Measurements from ENCODE around the gene TEX26. TPM values are rescaled to one million over a fixed set of nuclear protein-coding genes. Genes with fewer than 3 reads are reported as not detected.

The TEX26 gene
- total RNA-seq, 4 donors from 2014 or later: 0.27 TPM; not detected in 3

GRCh38 chr13:30916991-30917390 lies 15.5 kb upstream of the TEX26 start:
- TF ChIP-seq POLR2A (IDR thresholded peaks at IDR 0.05): no peak
- TF ChIP-seq CTCF (IDR thresholded peaks at IDR 0.05): no peak
- intact Hi-C loops (cut with DNase I): no loop called here
- H3K4me1 ChIP-seq: no peaks in the 10 kb centered on the region
- WGBS, 2 donors: 73 to 86% methylated on average over 6 of the region's 6 CpGs
- H3K9me3 ChIP-seq: no peaks in the 10 kb centered on the region
- H3K27me3 ChIP-seq: no peaks in the 10 kb centered on the region
- H3K4me3 ChIP-seq (replicated peaks in 1 of 3): no peak overlapping the region
- no peak overlapping the region for H3K27ac ChIP-seq
- no peak for DNase-seq
- no peaks in the 10 kb centered on the region for H3K36me3 ChIP-seq

GRCh38 chr13:30918662-30919405 lies 13.6 kb upstream of the TEX26 start:
- Histone ChIP-seq H3K4me1 (no peaks in the 10 kb centered on the region), H3K36me3 (no peaks in the 10 kb centered on the region), H3K4me3 (replicated peaks in 1 of 3) (no peak overlapping the region), H3K9me3 (no peaks in the 10 kb centered on the region), H3K27ac (no peak overlapping the region), H3K27me3 (no peaks in the 10 kb centered on the region)
- no peak for DNase-seq
- TF ChIP-seq CTCF (IDR thresholded peaks at IDR 0.05): no peak
- TF ChIP-seq POLR2A (IDR thresholded peaks at IDR 0.05): no peak
- intact Hi-C loops (cut with DNase I): no loop called here
- 80 to 82% methylated on average over 6 of the region's 6 CpGs for WGBS, 2 donors

- Histone ChIP-seq H3K27ac (no peak overlapping the region), H3K9me3 (no peaks in the 10 kb centered on the region), H3K27me3 (no peaks in the 10 kb centered on the region), H3K4me3 (replicated peaks in 1 of 3) (no peak overlapping the region), H3K4me1 (no peaks in the 10 kb centered on the region), H3K36me3 (no peaks in the 10 kb centered on the region)
- TF ChIP-seq POLR2A (IDR thresholded peaks at IDR 0.05): no peak
- TF ChIP-seq CTCF (IDR thresholded peaks at IDR 0.05): no peak
- intact Hi-C loops (cut with DNase I): no loop called here
- no peak for DNase-seq
- WGBS, 2 donors: 92 to 94% methylated on average over 5 of the region's 5 CpGs
Measured at GRCh38 chr13:30920162-30920909, 12.1 kb upstream of the TEX26 start.

- Histone ChIP-seq H3K27me3 (no peaks in the 10 kb centered on the region), H3K4me3 (replicated peaks in 1 of 3) (no peak overlapping the region), H3K27ac (no peak overlapping the region), H3K9me3 (no peaks in the 10 kb centered on the region), H3K4me1 (no peaks in the 10 kb centered on the region), H3K36me3 (no peaks in the 10 kb centered on the region)
- intact Hi-C loops (cut with DNase I): no loop called here
- 92 to 100% methylated on average over 1 of the region's 1 CpG for WGBS, 2 donors
- TF ChIP-seq POLR2A (IDR thresholded peaks at IDR 0.05) (no peak), CTCF (IDR thresholded peaks at IDR 0.05) (no peak)
- DNase-seq: no peak
Measured at GRCh38 chr13:30923418-30923817, 9.0 kb upstream of the TEX26 start.

- Histone ChIP-seq H3K36me3 (no peaks in the 10 kb centered on the region), H3K4me3 (replicated peaks in 1 of 3) (no peak overlapping the region), H3K9me3 (no peaks in the 10 kb centered on the region), H3K27ac (no peak overlapping the region), H3K27me3 (no peaks in the 10 kb centered on the region), H3K4me1 (no peaks in the 10 kb centered on the region)
- DNase-seq: no peak
- TF ChIP-seq POLR2A (IDR thresholded peaks at IDR 0.05) (no peak), CTCF (IDR thresholded peaks at IDR 0.05) (no peak)
- WGBS, 2 donors: 67 to 70% methylated on average over 3 of the region's 3 CpGs
- intact Hi-C loops (cut with DNase I): no loop called here
Measured at GRCh38 chr13:30924721-30925120, 7.7 kb upstream of the TEX26 start.
